Ramos (cell line): Measurements from ENCODE around the gene C19orf47.

Experiments used
- in situ Hi-C: fragments of 300-500 bp; cut with MboI; formaldehyde crosslinking; loops from one replicate; pipeline ENCODE4 v1.14.3; 2022; ENCODE audit warnings: low sequenced_read_pairs; ENCODE audit not compliant: unreplicated experiment

Gene C19orf47

DNA sequence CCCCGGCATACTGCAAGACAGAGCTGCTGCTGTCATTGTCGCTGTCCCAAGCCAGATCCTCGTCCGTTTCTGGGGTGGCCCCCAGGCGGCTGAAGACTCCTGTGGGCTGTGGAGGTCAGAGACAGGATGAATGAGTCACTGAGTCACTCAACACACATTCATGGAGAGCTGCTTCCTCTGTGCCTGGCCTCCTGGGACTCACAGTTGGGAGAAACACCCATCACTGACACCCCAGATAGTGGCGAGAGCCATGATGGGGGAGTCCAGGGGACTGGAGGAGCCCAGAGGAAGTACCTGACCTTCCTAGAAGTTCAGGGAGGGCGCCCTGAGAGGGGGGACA is 26.0 kb downstream of the C19orf47 start:
- in situ Hi-C loops: no loop called here

DNA sequence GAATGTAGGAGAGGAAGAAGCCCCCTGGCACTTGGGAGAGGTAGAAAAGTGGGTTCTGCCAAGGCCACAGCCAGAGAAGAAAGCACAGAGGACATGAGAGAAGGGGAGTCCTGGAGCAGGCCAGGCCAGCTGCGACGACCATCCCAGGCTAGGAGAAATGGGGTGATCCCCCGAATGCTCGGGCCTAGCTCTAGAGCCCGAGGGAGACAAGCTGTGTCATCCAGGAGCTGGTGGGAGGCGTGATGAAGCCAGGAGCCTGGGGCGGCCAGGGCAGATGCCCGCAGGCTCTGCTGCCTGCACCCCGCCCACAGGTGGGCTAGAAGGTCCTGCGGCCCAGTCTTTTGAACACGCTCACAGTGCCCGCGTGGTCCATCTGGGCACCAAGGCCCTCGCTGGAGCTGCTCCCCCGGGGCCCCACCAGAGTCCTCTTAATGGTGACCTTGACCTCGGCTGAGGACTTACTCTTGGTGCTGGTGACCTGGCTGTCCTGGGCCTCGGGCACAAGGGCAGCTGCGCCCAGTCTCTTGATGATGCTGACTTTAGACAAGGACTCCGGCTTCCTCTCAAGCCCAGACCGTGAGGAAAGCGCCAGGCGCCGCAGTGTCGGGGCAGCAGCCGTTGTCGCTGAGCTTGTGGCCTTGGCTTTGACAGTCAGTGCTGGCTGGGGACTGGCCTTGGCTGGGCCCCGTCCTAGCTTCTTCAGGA is 26.5 kb downstream of the C19orf47 start:
- in situ Hi-C loops: no loop called here

DNA sequence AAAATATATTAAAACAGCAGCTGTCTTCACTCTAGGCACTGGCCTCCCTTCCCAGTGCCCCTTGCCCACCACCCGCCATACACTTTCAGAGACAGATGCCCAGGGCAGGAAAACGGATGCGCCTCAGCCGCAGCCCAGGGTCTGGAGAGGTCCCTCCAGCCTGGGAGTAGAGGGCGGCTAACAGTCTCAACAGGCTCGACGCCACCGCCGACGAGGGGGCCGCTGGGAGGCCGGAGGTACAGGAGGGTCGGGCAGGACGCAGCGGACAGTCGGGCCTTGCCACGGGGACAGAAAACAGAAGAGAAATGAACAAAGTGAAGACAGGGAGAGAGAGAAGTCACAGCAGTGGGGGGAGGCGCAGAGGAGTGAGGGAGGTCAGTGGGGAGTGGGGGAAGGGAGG is 27.1 kb downstream of the C19orf47 start:
- in situ Hi-C loops: no loop called here

DNA sequence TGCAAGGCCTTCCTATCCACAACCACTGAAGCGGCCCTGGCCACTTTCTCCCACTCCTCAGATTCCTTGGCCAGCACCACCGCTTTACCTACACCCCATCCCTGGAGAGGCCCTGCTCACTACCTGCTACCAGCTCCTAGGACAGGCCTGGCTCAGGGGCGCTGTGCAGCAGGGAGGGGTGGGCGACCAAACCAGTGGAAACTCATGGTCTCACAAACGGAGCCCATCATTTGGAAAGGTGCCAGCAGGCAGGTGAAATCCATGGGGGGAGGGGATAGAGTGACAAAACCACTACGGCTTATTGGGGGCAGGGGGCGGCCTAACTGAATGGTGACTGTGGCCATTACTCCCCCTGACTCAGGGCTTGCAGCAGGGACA is 27.6 kb downstream of the C19orf47 start:
- in situ Hi-C loops: no loop called here

DNA sequence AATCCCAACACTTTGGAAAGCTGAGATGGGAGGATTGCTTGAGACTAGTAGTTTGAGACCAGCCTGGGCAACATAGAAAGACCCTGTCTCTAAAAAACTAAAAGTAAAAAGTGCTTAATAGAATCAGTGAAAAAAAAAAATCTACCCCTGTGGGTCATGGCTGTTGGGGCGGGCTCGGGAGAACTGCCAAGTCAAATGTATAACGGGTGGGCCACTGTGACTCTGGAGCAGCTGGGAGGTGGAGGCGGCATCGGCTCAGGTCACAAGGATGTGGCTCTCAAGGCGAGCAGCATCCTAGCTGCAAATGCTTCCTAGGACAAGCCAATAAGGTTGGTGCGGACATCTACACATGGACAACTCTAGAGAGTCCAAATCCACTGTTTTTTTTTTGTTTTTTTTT is 30.9 kb downstream of the C19orf47 start:
- in situ Hi-C loops: no loop called here

DNA sequence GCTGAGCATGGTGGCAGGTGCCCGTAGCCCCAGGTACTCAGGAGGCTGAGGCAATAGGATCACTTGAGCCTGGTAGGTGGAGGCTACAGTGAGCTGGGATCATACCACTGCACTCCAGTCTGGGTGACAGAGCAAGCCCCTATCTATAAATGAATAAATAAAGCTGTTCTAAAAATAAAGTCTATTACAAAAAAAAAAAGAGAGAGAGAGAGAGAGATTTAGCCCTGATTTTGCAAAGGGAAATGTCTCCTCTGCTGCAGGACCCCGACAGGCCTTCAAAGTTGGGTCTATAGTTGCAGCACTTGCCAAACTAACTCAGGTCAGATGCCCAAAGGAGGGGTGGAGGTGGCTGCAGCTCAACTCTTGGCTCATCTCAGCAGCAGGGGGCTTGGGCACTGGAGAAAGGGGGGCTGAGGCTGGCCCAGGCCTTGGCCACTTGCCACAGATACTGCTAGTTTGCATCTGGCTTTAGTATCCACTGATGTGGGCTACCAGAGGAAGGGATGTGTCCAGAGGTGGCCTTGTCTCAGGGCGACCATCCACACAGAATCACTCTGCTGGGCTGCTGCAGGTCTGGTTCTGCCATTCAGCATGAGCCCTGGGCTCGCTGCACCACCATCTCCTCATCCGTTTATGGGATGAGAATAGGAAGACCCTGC is 32.3 kb downstream of the C19orf47 start:
- in situ Hi-C loops: no loop called here

DNA sequence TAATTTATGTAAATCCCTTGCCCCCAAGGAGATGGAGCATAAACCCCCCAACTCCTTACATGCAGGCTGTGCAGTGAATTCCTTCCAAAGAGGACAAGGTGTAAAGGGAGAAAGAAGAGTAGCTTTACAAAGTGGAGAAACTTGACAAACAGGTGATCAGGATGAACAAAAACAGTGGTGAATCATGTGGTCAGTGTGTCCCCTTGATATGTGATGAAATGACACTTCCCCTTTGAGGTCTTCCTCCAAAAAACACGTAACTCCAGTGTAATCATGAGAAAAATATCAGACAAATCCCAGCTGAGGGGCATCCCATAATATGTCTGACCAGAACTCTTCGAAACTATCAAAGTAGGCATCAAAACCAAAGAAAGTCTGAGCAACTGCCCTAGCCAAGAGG is 33.5 kb downstream of the C19orf47 start:
- in situ Hi-C loops: no loop called here

DNA sequence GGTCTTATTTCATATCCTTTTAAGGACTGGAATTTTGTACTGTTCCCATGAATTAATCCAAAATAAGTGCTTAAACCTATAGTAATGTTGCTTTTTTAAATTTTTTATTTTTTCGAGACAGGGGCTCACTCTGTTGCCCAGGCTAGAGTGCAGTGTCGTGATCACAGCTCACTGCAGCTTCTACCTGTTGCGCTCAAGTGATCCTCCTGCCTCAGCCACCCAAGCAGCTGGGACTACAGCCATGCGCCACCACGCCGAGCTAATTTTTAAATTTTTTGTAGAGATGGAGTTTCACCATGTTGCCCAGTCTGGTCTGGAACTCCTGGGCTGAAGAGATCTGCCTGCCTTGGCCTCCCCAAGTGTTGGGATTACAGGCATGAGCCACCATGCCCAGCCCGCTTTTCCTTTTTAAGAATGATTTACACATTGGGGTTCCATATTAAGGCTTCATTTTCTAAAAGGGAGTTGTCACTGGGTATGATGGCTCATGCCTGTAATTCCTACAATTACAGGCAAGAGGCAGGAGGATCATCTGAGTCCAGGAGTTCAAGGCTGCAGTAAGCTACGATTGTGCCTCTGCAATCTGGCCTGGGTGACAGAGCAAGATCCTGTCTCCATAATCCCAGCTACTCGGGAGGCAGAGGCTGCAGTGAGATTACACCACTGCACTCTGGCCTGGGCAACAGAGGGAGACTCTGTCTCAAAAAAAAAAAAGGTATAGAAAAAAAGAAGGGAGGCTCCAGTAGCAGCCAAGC is 34.8 kb downstream of the C19orf47 start:
- in situ Hi-C loops: no loop called here

DNA sequence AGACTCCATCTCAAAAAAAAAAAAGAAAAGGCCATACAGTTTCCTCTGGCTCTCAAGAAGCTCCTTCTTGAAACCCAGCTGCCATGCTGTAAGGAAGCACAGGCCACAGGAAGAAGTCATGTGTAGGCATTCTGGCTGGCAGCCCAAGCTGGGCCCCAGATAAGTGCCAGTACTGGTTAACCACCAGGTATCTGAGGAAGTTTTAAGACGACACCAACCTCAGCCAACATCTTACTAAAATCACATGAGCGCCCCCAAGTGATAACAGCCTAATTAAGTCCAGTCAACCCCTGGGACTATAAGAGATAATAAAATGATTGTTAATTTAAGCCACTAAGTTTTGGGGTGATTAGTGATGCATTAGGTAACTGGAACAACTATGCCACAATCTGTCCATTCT is 35.7 kb downstream of the C19orf47 start:
- in situ Hi-C loops: no loop called here

DNA sequence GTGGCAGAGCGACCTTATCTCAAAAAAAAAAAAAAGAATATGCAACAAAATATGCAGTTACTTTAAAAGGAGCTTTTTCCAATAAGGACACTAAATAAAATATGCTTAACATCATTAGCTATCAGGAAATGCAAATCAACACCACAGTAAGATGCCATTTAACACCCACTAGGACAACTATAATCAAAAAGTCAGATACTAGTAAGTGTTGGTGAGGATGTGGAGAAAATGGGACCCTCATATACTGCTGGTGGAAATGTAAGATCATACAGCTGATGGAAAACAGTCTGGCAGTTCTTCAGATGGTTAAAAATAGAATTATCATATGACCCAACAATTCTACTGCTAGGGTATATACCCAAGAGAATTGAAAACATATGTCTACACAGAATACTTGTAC is 38.5 kb downstream of the C19orf47 start:
- in situ Hi-C loops: no loop called here

DNA sequence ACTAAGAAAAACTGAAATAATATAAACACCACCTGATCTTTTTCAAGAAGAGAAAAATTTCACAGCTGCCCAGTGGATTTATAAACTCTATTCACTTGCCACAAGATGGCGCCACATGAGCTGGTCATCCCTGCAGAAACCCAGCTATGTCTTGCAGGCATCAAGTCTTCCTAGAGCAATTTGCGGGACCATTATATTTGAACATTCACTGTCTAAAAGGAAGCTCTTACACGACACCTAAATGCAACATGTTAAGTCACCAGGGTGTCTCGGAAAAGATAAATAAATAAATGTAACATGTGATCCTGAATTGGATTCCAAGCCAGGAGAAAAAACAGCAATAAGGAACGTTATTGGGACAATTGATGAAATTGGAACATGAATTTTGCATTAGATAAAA is 42.8 kb downstream of the C19orf47 start:
- in situ Hi-C loops: no loop called here

DNA sequence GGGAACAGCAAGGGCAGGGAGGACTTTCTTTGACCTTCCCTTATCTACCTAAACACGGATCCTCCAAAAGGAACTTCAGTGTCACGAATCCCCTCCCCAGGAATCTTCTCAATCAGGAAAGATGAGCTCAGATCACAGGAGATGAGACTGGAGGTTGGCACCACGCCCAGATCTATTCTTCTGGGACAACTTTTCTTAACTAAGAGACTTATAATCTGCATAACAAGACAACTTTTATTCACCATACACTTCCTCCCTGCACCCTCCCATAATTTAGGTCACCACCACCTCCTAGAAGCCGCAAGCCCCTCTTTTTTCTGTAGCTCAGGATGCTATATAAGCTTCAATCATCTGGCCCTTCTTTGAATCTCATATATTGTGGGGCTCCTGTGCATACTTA is 43.9 kb downstream of the C19orf47 start:
- in situ Hi-C loops: no loop called here

DNA sequence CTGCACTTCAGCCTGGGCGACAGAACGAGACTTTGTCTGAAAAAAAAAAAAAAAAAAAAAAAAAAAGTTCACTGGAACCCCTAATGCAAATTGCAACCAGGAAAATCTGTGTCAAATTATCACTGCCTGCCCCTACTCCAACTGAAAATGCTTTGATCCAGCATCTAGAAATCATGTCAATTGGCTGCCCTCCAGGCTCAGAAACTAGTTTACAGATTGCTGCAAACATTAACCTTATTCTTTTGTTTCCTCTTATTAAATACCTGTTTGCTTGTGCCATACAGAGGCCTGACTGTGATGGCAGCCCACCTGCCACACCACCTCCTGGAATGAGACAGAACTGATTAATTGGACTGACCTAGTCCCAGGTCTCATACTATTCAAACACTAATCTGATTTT is 44.4 kb downstream of the C19orf47 start:
- in situ Hi-C loops: no loop called here

DNA sequence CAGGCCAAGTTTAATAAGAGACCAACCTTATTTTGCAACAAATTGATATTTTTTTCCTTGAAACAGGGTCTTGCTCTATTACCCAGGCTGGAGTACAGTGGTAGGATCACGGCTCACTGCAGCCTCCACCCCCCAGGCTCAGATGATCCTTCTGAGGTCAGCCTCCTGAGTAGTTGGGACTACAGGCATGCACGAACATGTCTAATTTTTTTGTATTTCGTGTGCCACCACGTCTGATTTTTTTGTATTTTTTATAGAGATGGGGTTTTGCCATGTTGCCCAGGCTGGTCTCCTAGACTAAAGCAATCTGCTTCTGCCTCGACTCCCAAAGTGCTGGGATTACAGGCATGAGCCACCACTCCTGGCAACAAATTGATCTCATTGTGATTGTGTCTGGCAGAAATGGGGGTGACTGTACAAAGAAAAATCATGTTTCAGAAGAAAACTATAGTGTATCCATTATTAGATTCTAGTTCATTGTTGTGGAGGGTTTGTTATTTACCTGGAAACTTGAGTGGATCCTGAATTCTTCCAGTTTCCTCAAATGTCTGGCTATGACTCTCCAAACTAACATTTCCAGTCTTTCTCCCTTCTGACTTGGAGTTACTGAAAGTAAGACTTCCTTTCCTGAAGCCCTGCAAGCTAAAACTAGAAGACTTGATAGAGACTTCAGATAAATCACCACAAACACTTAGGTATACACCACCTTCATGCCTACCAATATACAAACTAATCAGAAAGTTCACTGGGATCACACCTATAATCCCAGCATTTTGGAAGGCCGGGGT is 45.8 kb downstream of the C19orf47 start:
- in situ Hi-C loops: no loop called here

DNA sequence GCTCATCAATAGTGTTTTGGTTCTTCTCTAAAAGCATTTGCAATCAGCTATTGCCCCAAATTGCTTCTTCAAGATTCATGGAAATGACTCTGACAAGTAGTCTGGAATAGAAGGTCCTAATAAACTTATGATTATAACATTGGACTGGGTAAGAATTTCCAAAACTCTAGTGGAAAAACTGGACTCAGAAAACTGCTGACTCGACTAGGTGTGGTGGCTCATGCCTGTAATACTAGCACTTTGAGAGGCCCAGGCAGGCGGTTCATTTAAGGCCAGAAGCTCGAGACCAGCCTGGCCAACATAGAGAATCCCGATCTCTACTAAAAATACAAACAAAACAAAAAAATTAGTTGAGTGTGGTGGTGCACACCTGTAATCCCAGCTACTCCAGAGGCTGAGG is 47.5 kb downstream of the C19orf47 start:
- in situ Hi-C loops: no loop called here

DNA sequence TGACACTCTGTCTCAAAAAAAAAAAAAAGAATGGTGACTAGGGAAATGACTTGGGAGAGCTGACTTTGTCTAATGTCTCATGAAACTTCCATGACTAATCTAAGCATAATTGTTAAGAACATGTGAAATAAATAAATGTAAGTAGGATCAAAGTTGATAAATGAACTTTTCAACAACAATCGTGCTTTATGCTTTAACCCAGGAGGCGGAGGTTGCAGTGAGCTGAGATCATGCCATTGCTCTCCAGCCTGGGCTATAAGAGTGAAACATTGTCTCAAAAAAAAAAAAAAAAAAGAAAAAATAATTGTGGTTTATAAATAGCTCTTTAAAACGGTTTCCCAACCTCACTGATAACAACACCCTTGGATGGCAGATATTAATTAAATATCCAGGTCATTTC is 50.2 kb downstream of the C19orf47 start:
- in situ Hi-C loops: no loop called here

DNA sequence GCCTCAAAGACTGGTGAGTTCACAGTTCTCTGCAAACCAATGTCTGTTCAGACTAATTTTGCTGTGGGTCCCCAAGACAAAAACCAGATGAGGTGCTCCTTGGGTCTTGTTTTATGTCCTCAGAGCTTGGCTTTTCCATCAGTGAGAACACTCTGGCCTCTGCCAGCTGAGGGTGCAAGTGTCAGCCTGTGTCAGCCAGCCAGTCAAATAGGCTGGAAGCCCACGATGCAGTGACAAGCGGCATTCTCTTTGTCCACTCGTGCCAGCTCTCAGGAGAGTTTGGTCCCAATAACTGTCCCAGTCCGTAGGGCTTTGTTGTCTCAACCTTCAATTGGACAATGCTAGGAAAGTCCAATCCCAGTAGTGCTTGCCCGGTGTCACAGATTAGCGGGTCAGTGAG is 53.6 kb downstream of the C19orf47 start:
- in situ Hi-C loops: no loop called here

DNA sequence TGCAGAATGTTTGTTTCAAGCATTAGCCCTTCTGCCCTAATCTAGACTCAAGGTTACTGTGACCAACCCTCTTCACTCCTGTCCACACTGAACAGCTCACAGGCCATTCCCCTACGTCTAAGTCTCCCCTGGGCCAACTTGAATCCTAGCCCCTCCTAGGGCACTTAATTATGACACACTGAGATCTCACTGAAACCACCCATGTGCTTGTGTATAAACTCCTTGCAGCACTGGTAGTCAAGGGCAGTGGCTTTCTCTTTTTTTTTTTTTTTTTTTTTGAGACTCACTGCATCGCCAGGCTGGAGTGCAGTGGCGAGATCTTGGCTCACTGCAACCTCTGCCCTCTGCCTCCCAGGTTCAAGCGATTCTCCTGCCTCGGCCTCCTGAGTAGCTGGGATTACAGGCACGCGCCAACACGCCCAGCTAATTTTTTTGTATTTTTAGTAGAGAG is 61.2 kb downstream of the C19orf47 start:
- in situ Hi-C loops: loop anchor here (10.0 kb wide), 1 partner anchor 318 kb away; the partner anchor contains the start of gene LTBP4

DNA sequence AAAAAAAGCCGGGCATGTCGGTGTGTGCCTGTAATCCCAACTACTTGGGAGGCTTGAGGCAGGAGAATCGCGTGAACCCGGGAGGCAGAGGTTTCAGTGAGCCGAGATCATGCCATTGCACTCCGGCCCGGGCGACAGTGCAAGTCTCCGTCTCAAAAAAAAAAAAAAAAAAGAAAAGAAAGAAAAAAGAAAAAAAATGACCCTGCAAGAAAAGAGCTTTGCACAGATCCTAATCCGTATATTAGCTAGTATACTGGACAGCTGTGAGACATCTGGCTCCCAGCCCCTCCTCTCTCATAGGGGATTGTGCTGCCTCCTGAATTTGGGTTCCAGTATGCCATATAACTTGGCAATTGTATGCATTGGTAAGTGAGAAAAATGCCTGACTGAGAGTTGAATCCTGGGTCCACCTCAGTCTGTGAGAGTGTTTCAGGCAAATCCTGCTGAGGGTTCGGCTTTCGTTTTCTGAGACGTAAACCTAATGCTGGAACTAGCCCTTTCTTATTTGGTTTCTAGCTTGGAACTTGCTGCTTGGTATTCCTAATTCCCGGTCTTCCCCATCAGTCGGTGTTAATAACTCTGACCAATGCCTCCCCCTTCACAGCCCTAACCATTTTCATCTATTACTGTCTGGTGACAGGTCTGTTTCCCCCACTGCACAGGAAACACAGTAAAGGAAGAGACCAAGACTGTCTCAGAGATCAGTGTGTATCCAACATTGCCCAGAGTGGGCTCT is 61.8 kb downstream of the C19orf47 start:
- in situ Hi-C loops: loop anchor here (10.0 kb wide), 1 partner anchor 318 kb away; the partner anchor contains the start of gene LTBP4
